SK-N-SH treated with all-trans-retinoic acid at 6 μM for 48 hours (cell line): ENCODE results near the gene ARHGAP11A.

ENCODE experiments used
- ESRRG ChIP-seq: fragments of 250-450 bp; sonication (Bioruptor Pico); IDR thresholded peaks from 2 replicates; pipeline ENCODE4 v1.6.1; 2021; ENCODE audit warnings: mild to moderate bottlenecking
- ISL1 ChIP-seq: fragments of 250-450 bp; sonication (Bioruptor Pico); IDR thresholded peaks from 2 replicates; pipeline ENCODE4 v2.1.2; 2022; ENCODE audit warnings: mild to moderate bottlenecking, moderate library complexity

GRCh38 chr15:32677238-32677750, 62.0 kb downstream of the ARHGAP11A start:
- TF ChIP-seq ESRRG (CRISPR knock-in tag), result no peak
- TF ChIP-seq ISL1 (CRISPR knock-in tag), result no peak
